MCF 10A (cell line): ENCODE measurements around the gene GLCCI1. TPM values are rescaled to one million over a fixed set of nuclear protein-coding genes. Genes with fewer than 3 reads are reported as not detected.

Source experiments
- BruUV-seq: library from RNA; stranded (reverse); fragments of 400-500 nt; replicated peaks from 2 replicates; lab custom pipeline; 2021; lab: Mats Ljungman, UMichigan
- CTCF ChIA-PET: fragments of 300-600 bp; sonication (Branson Sonifier 250); formaldehyde crosslinking; extraction: SDS; loops from one replicate; lab custom pipeline; 2021; ENCODE audit warnings: antibody characterized with exemption, inconsistent platforms; lab: Yijun Ruan, JAX
- POLR2A ChIA-PET: fragments of 300-600, 350-650 bp; sonication (Branson Sonifier 250); formaldehyde crosslinking; extraction: SDS; loops from one replicate; lab custom pipeline; 2020; ENCODE audit warnings: antibody characterized with exemption, inconsistent platforms; lab: Yijun Ruan, JAX
- DNase-seq: peaks from one replicate; pipeline ENCODE4 v3.0.0-alpha.2; 2018; ENCODE audit not compliant: unreplicated experiment
- H3K27ac Mint-ChIP-seq: one replicate; pipeline ENCODE4 v1.8.0; 2022; ENCODE audit warnings: mild to moderate bottlenecking, low read depth, mixed read lengths; ENCODE audit not compliant: unreplicated experiment
- H3K27me3 Mint-ChIP-seq: one replicate; pipeline ENCODE4 v1.8.0; 2022; ENCODE audit warnings: mixed read lengths; ENCODE audit not compliant: insufficient read depth, unreplicated experiment
- H3K36me3 Mint-ChIP-seq: one replicate; pipeline ENCODE4 v1.8.0; 2022; ENCODE audit warnings: mild to moderate bottlenecking, moderate library complexity, mixed read lengths; ENCODE audit not compliant: insufficient read depth, unreplicated experiment
- H3K4me1 Mint-ChIP-seq: one replicate; pipeline ENCODE4 v1.8.0; 2022; ENCODE audit warnings: mixed read lengths; ENCODE audit not compliant: insufficient read depth, unreplicated experiment
- H3K4me3 Mint-ChIP-seq: one replicate; pipeline ENCODE4 v1.8.0; 2022; ENCODE audit warnings: mild to moderate bottlenecking, moderate library complexity, mixed read lengths; ENCODE audit not compliant: unreplicated experiment
- H3K9me3 Mint-ChIP-seq: one replicate; pipeline ENCODE4 v1.8.0; 2022; ENCODE audit warnings: mixed read lengths; ENCODE audit not compliant: unreplicated experiment
- CTCF ChIP-seq: fragments of 200-600 bp; IDR thresholded peaks from one replicate; pipeline ENCODE4 v1.8.0; 2022; ENCODE audit warnings: antibody characterized with exemption, mild to moderate bottlenecking; ENCODE audit not compliant: unreplicated experiment
- intact Hi-C: fragments of 100-400 bp; cut with micrococcal nuclease; formaldehyde crosslinking; loops from 2 replicates; pipeline ENCODE4 v1.14.1; 2022
- total RNA-seq: library from RNA; stranded (reverse); gene quantifications from 2 replicates; pipeline ENCODE4 v1.2.3, GENCODE V29; 2022

GLCCI1 gene
- total RNA-seq, 1 experiment from 2014 or later, result 5.3 TPM

DNA sequence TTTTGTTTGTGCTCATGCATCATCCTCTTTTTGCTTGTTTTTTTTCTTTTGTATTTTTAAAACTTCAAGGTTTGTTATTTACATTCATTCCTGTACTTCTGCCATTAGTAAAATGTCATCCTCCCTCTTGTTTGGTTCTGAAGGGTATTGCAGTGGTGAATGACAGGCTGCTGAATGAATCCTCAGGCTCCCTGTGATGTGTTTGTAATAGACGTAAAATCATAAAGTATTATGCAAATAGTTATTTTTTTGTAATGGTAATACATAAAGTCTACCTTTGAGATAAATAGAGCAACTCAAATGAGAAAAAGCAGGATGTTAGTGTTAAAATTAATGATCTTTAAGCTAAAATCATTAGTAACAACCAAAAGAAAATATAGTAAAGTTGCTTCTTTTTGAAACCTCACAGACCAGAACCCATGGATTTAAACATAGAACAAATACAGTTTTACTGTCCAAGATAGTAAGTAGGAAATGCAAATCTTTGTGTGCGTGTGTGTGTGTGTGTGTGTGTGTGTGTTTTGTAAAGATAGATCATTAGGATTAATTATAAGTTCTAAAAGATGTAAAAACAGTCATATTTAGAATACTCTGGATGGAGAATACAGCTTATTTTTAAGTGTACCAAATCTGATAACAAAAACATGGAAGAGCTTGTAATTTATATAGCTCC is 4.5 kb downstream of the GLCCI1 start:
- Mint-ChIP-seq H3K4me3 (no peak overlapping the region), H3K4me1 (peaks cover 5% of the 10 kb centered on the region), H3K36me3 (no peaks in the 10 kb centered on the region), H3K27me3 (no peaks in the 10 kb centered on the region), H3K27ac (no peak overlapping the region), H3K9me3 (no peaks in the 10 kb centered on the region)
- DNase-seq, result no peak
- POLR2A ChIA-PET, result interaction anchor here (0.6 to 1.4 kb wide), 9 partner anchors 9 to 333 kb away, joined by 3 to 7 read pairs (median 3); partner anchors contain the start of gene UMAD1
- CTCF ChIA-PET, result interaction anchor here (0.6 to 2.2 kb wide), 4 partner anchors 63 to 332 kb away, joined by 3 to 5 read pairs (median 3); partner anchors contain the start of gene UMAD1
- intact Hi-C loops, result no loop called here
- BruUV-seq, result no TSS peak
- TF ChIP-seq CTCF, result no peak

GRCh38 chr7:7976677-7977076 is 8.1 kb downstream of the GLCCI1 start:
- H3K27ac Mint-ChIP-seq, result no peak overlapping the region
- no peak for DNase-seq
- no peak for TF ChIP-seq CTCF
- no peaks in the 10 kb centered on the region for H3K9me3 Mint-ChIP-seq
- intact Hi-C loops, result no loop called here
- H3K36me3 Mint-ChIP-seq, result no peaks in the 10 kb centered on the region
- H3K4me3 Mint-ChIP-seq, result no peak overlapping the region
- no TSS peak for BruUV-seq
- H3K27me3 Mint-ChIP-seq, result no peaks in the 10 kb centered on the region
- POLR2A ChIA-PET, result interaction anchor here (0.7 to 3.1 kb wide), 5 partner anchors 8 to 335 kb away, joined by 3 to 10 read pairs (median 4); partner anchors contain the start of gene GLCCI1
- CTCF ChIA-PET, result interaction anchor here (0.6 to 2.0 kb wide), 5 partner anchors 113 to 319 kb away, joined by 3 to 7 read pairs (median 3); no protein-coding TSS in a partner anchor
- H3K4me1 Mint-ChIP-seq, result no peaks in the 10 kb centered on the region

GRCh38 chr7:7977774-7978173 is 9.2 kb downstream of the GLCCI1 start:
- Mint-ChIP-seq H3K9me3 (no peaks in the 10 kb centered on the region), H3K27ac (no peak overlapping the region), H3K4me3 (no peak overlapping the region), H3K36me3 (no peaks in the 10 kb centered on the region), H3K4me1 (no peaks in the 10 kb centered on the region), H3K27me3 (no peaks in the 10 kb centered on the region)
- intact Hi-C loops, result no loop called here
- ChIA-PET CTCF (interaction anchor here (0.8 to 2.0 kb wide), 4 partner anchors 12 to 213 kb away, joined by 3 to 7 read pairs (median 4); no protein-coding TSS in a partner anchor), POLR2A (interaction anchor here (0.8 to 3.1 kb wide), 4 partner anchors 10 to 336 kb away, joined by 4 to 10 read pairs (median 5); partner anchors contain the start of gene GLCCI1)
- no peak for DNase-seq
- no peak for TF ChIP-seq CTCF
- no TSS peak for BruUV-seq

DNA sequence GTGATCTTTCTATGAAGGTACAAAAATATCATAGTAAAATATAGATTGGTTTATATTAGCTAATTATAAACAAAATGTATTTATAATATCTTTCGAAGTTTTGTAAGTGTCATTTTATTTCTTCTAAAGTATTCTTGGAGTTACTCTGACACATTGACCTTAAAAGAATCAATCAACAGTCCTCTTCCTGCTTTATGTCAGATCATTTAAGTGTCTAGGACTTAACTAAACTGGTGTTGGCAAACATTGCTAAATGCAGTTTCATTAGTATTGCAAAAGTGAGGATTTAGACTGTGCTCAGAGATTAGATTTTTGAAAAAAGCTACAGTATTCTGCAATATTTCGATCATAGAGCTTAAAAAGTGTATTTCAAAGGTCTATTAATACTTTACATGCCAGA is 10.3 kb downstream of the GLCCI1 start:
- intact Hi-C loops, result no loop called here
- Mint-ChIP-seq H3K36me3 (no peaks in the 10 kb centered on the region), H3K27me3 (no peaks in the 10 kb centered on the region), H3K27ac (no peak overlapping the region), H3K9me3 (no peaks in the 10 kb centered on the region), H3K4me3 (no peak overlapping the region), H3K4me1 (no peaks in the 10 kb centered on the region)
- no peak for TF ChIP-seq CTCF
- BruUV-seq, result no TSS peak
- no peak for DNase-seq
- POLR2A ChIA-PET, result interaction anchor here (0.6 to 3.1 kb wide), 4 partner anchors 9 to 206 kb away, joined by 3 to 18 read pairs (median 4); no protein-coding TSS in a partner anchor
- CTCF ChIA-PET, result interaction anchor here (0.6 to 1.3 kb wide), 2 partner anchors 57 to 121 kb away, joined by 3 to 4 read pairs; no protein-coding TSS in a partner anchor
